GM21447 (cell line): ENCODE measurements around the gene MSRB2.

Experiments used
- ATAC-seq: cut with Tn5 transposase; IDR thresholded peaks from one replicate; pipeline ENCODE4 v1.9.1; 2021; ENCODE audit not compliant: unreplicated experiment

Gene MSRB2

GRCh38 chr10:23110722-23111516 is 15.5 kb downstream of the MSRB2 start:
- no peak for ATAC-seq

- no peak for ATAC-seq
These were observed 16.3 kb downstream of the MSRB2 start for GRCh38 chr10:23111517-23112286.

GRCh38 chr10:23114228-23114850 is 19.0 kb downstream of the MSRB2 start:
- no peak for ATAC-seq

GRCh38 chr10:23116486-23117205 is 21.3 kb downstream of the MSRB2 start:
- ATAC-seq: no peak

- no peak for ATAC-seq
These were observed 24.9 kb downstream of the MSRB2 start for GRCh38 chr10:23120001-23120934.

- no peak for ATAC-seq
These were observed 25.8 kb downstream of the MSRB2 start for GRCh38 chr10:23121135-23121534.

- no peak for ATAC-seq
These were observed 41.1 kb downstream of the MSRB2 start for GRCh38 chr10:23136462-23136861.

- ATAC-seq: no peak
These were observed 44.3 kb downstream of the MSRB2 start for GRCh38 chr10:23139677-23140076.

- ATAC-seq: no peak
These were observed 46.6 kb downstream of the MSRB2 start for GRCh38 chr10:23141995-23142394.

- ATAC-seq: no peak
These were observed 50.9 kb downstream of the MSRB2 start for GRCh38 chr10:23146258-23146657.

- no peak for ATAC-seq
These were observed 51.7 kb downstream of the MSRB2 start for GRCh38 chr10:23147035-23147434.

- no peak for ATAC-seq
These were observed 52.8 kb downstream of the MSRB2 start for GRCh38 chr10:23148214-23148613.

GRCh38 chr10:23150091-23150490 is 54.7 kb downstream of the MSRB2 start:
- ATAC-seq: no peak

- ATAC-seq: no peak
These were observed 55.2 kb downstream of the MSRB2 start for GRCh38 chr10:23150610-23151009.

- ATAC-seq: no peak
These were observed 55.7 kb downstream of the MSRB2 start for GRCh38 chr10:23151071-23151470.

- no peak for ATAC-seq
These were observed 59.8 kb downstream of the MSRB2 start for GRCh38 chr10:23155169-23155568.

GRCh38 chr10:23156447-23157150 is 61.2 kb downstream of the MSRB2 start:
- no peak for ATAC-seq

GRCh38 chr10:23157239-23157681 is 61.9 kb downstream of the MSRB2 start:
- peak; percentile 56 for ATAC-seq

GRCh38 chr10:23157691-23158369 is 62.5 kb downstream of the MSRB2 start:
- peak; percentile 54 for ATAC-seq
